Loucy (cell line): ENCODE data around the gene NEDD4L.
"Not testable (repeated sequence)": the region's sequence is repeated elsewhere in the genome, so short reads cannot be mapped to it uniquely, and the experiment has no call there.

Source experiments
- H2AFZ ChIP-seq: fragments of 200-600 bp; sonication (generic); 2 replicates; pipeline ENCODE4 v1.6.0; 2016; ENCODE audit warnings: antibody characterized with exemption, mild to moderate bottlenecking, low read length, moderate library complexity
- H3F3A ChIP-seq: fragments of 200-600 bp; 2 replicates; pipeline ENCODE4 v1.6.0; 2016; ENCODE audit warnings: antibody characterized with exemption, low read depth, mild to moderate bottlenecking
- H3K27me3 ChIP-seq: fragments of 200-600 bp; sonication (generic); 2 replicates; pipeline ENCODE4 v1.6.1; 2014; ENCODE audit warnings: low read length, mild to moderate bottlenecking; ENCODE audit not compliant: insufficient read depth, poor library complexity, severe bottlenecking
- H3K36me3 ChIP-seq: fragments of 200-600 bp; sonication (generic); 2 replicates; pipeline ENCODE4 v1.6.1; 2016; ENCODE audit warnings: low read length; ENCODE audit not compliant: insufficient read depth
- H3K4me1 ChIP-seq: fragments of 200-600 bp; sonication (generic); 2 replicates; pipeline ENCODE4 v1.5.1; 2014; ENCODE audit warnings: low read length, mild to moderate bottlenecking; ENCODE audit not compliant: insufficient read depth, poor library complexity, severe bottlenecking
- H3K4me2 ChIP-seq: fragments of 200-600 bp; sonication (generic); 2 replicates; pipeline ENCODE4 v1.6.0; 2014; ENCODE audit warnings: antibody characterized with exemption, low read length, low read depth, mild to moderate bottlenecking; ENCODE audit not compliant: poor library complexity, severe bottlenecking
- H3K4me3 ChIP-seq: fragments of 200-600 bp; sonication (generic); 2 replicates; pipeline ENCODE4 v1.5.1; 2014; ENCODE audit warnings: low read length, mild to moderate bottlenecking, mixed read lengths; ENCODE audit not compliant: poor library complexity, severe bottlenecking
- H3K79me2 ChIP-seq: fragments of 200-600 bp; sonication (generic); 2 replicates; pipeline ENCODE4 v1.6.1; 2014; ENCODE audit warnings: low read length; ENCODE audit not compliant: insufficient read depth
- H3K9ac ChIP-seq: fragments of 200-600 bp; sonication (generic); 2 replicates; pipeline ENCODE4 v1.6.0; 2014; ENCODE audit warnings: mild to moderate bottlenecking, low read depth, low read length, moderate library complexity; ENCODE audit not compliant: poor library complexity, severe bottlenecking
- H3K9me2 ChIP-seq: fragments of 200-600 bp; sonication (generic); replicated peaks from 2 replicates; pipeline ENCODE4 v1.6.1; 2016; ENCODE audit warnings: low read depth, low read length, mixed read lengths
- H3K9me3 ChIP-seq: fragments of 200-600 bp; sonication (generic); 2 replicates; pipeline ENCODE4 v1.6.1; 2014; ENCODE audit warnings: mild to moderate bottlenecking, antibody characterized with exemption, low read length, low read depth; ENCODE audit not compliant: insufficient read depth
- H4K20me1 ChIP-seq: fragments of 200-600 bp; sonication (generic); 2 replicates; pipeline ENCODE4 v1.6.0; 2014; ENCODE audit warnings: antibody characterized with exemption, low read length, mild to moderate bottlenecking; ENCODE audit not compliant: insufficient read depth, poor library complexity, severe bottlenecking
- EZH2phosphoT487 ChIP-seq: fragments of 200-600 bp; IDR thresholded peaks from 2 replicates; pipeline ENCODE4 v1.6.1; 2018; ENCODE audit warnings: antibody characterized with exemption, mild to moderate bottlenecking, moderate library complexity, borderline replicate concordance
- TF ChIP-seq, protein P1 (sequence below): fragments of 200-600 bp; sonication (generic); conservative IDR thresholded peaks from 2 replicates; pipeline ENCODE4 v1.5.1; 2014; ENCODE audit warnings: mild to moderate bottlenecking, antibody characterized with exemption, low read length

NEDD4L gene

GRCh38 chr18:58168993-58169392, 125.0 kb downstream of the NEDD4L start:
- no peaks in the 10 kb centered on the region for H3K4me1 ChIP-seq
- no peaks in the 10 kb centered on the region for H3K9me2 ChIP-seq
- TF ChIP-seq, protein P1, sequence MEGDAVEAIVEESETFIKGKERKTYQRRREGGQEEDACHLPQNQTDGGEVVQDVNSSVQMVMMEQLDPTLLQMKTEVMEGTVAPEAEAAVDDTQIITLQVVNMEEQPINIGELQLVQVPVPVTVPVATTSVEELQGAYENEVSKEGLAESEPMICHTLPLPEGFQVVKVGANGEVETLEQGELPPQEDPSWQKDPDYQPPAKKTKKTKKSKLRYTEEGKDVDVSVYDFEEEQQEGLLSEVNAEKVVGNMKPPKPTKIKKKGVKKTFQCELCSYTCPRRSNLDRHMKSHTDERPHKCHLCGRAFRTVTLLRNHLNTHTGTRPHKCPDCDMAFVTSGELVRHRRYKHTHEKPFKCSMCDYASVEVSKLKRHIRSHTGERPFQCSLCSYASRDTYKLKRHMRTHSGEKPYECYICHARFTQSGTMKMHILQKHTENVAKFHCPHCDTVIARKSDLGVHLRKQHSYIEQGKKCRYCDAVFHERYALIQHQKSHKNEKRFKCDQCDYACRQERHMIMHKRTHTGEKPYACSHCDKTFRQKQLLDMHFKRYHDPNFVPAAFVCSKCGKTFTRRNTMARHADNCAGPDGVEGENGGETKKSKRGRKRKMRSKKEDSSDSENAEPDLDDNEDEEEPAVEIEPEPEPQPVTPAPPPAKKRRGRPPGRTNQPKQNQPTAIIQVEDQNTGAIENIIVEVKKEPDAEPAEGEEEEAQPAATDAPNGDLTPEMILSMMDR: no peak
- TF ChIP-seq EZH2phosphoT487: no peak
- H3K9me3 ChIP-seq: no peaks in the 10 kb centered on the region
- no peak overlapping the region for H3K4me2 ChIP-seq
- H4K20me1 ChIP-seq: no peaks in the 10 kb centered on the region
- H3K36me3 ChIP-seq: no peaks in the 10 kb centered on the region
- no peak overlapping the region for H2AFZ ChIP-seq
- no peaks in the 10 kb centered on the region for H3K79me2 ChIP-seq
- H3K9ac ChIP-seq: no peak overlapping the region
- H3F3A ChIP-seq: no peaks in the 10 kb centered on the region
- H3K4me3 ChIP-seq: no peak overlapping the region
- no peaks in the 10 kb centered on the region for H3K27me3 ChIP-seq

GRCh38 chr18:58169472-58169871, 125.4 kb downstream of the NEDD4L start:
- Histone ChIP-seq H3K4me1 (no peaks in the 10 kb centered on the region), H3F3A (no peaks in the 10 kb centered on the region), H4K20me1 (no peaks in the 10 kb centered on the region), H3K9ac (no peak overlapping the region), H3K4me2 (no peak overlapping the region), H3K27me3 (no peaks in the 10 kb centered on the region), H3K79me2 (no peaks in the 10 kb centered on the region), H3K9me2 (no peaks in the 10 kb centered on the region), H2AFZ (no peak overlapping the region), H3K4me3 (no peak overlapping the region), H3K9me3 (no peaks in the 10 kb centered on the region), H3K36me3 (no peaks in the 10 kb centered on the region)
- TF ChIP-seq, protein P1: no peak
- no peak for TF ChIP-seq EZH2phosphoT487

DNA sequence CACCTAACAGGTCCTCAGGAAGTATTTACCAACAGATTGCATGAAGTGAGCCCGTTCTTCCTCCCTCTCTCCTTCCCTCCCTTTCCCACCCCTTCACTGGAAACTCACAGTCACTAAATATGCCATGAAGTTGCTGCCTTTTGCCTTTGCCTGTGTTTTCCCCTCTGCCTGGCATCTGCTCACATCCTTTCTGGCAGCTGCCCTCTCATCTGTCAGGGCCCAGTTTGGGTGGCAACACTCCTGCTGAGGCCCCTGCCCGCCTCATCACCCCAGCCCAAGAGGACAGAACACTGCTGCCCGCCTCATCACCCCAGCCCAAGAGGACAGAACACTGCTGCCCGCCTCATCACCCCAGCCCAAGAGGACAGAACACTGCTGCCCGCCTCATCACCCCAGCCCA, 126.0 kb downstream of the NEDD4L start:
- not testable (repeated sequence) for H3K36me3 ChIP-seq, H3K9me2 ChIP-seq, H3K9ac ChIP-seq, H2AFZ ChIP-seq, H4K20me1 ChIP-seq, H3K4me3 ChIP-seq, H3K9me3 ChIP-seq, H3K4me2 ChIP-seq, H3K27me3 ChIP-seq, H3K79me2 ChIP-seq, H3K4me1 ChIP-seq, H3F3A ChIP-seq

DNA sequence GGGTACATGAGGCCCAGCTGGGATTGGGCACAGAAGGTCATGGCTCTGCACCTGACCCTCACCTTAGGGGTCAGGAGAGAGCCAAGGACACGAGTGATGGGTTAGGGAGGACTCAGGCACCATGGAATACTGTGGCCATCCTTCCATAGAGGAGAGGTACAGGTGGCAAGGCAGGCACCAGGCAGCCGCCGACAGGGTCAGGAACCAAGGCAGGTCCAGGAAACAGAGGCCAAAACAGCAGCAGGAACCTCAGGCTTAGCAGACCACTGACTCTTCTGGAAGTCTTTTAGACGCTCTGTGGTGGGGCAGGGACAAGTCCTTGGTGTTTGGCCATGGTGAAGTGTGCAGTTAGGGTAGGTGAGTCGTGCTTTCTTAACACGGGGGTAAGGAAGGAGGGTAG, 128.0 kb downstream of the NEDD4L start:
- no peak overlapping the region for H3K4me3 ChIP-seq
- H4K20me1 ChIP-seq: no peaks in the 10 kb centered on the region
- no peaks in the 10 kb centered on the region for H3K9me2 ChIP-seq
- TF ChIP-seq, protein P1: no peak
- TF ChIP-seq EZH2phosphoT487: no peak
- H3K79me2 ChIP-seq: no peaks in the 10 kb centered on the region
- no peaks in the 10 kb centered on the region for H3K4me1 ChIP-seq
- no peaks in the 10 kb centered on the region for H3F3A ChIP-seq
- no peak overlapping the region for H3K9ac ChIP-seq
- H2AFZ ChIP-seq: no peak overlapping the region
- no peaks in the 10 kb centered on the region for H3K27me3 ChIP-seq
- H3K36me3 ChIP-seq: no peaks in the 10 kb centered on the region
- no peak overlapping the region for H3K4me2 ChIP-seq
- H3K9me3 ChIP-seq: no peaks in the 10 kb centered on the region
